IMR-90 (cell line): ENCODE data around the gene DDIAS. TPM values are rescaled to one million over a fixed set of nuclear protein-coding genes. Genes with fewer than 3 reads are reported as not detected.

Experiments used
- ATAC-seq: fragments of 200-7000 bp; cut with Tn5 transposase; 2 replicates; pipeline ENCODE4 v1.9.1; 2020; ENCODE audit warnings: low read depth, mild to moderate bottlenecking, moderate library complexity
- Bru-seq: library from RNA; stranded (reverse); fragments of 400-500 nt; gene quantifications from one replicate; lab custom pipeline; 2021; lab: Mats Ljungman, UMichigan
- BruChase-seq, 2 experiments: library from RNA; stranded (reverse); fragments of 400-500 nt; gene quantifications; one replicate each; lab custom pipeline; 2021; lab: Mats Ljungman, UMichigan
- BruUV-seq: library from RNA; stranded (reverse); fragments of 400-500 nt; replicated peaks from 2 replicates; lab custom pipeline; 2021; lab: Mats Ljungman, UMichigan
- CTCF ChIA-PET: fragments of 300-600 bp; formaldehyde crosslinking; extraction: SDS; loops from one replicate; lab custom pipeline; 2021; ENCODE audit warnings: antibody characterized with exemption; lab: Yijun Ruan, JAX
- POLR2A ChIA-PET: fragments of 300-600 bp; sonication (Branson Sonifier 250); formaldehyde crosslinking; loops from one replicate; lab custom pipeline; 2022; ENCODE audit warnings: antibody characterized with exemption; ENCODE audit not compliant: unreplicated experiment; lab: Charles Lee
- DNase-seq: peaks from one replicate; pipeline ENCODE4 v3.0.0; 2013
- H2AFZ ChIP-seq: replicated peaks from 2 replicates; pipeline ENCODE3; 2013; ENCODE audit warnings: low read length, mild to moderate bottlenecking; ENCODE audit not compliant: poor library complexity
- H2AK5ac ChIP-seq: 2 replicates; pipeline ENCODE4 v1.6.1; 2013; ENCODE audit warnings: low read depth, low read length, inconsistent platforms
- H2AK9ac ChIP-seq: replicated peaks from 2 replicates; pipeline ENCODE3; 2013; ENCODE audit warnings: mild to moderate bottlenecking, low read depth, low read length, moderate library complexity; ENCODE audit not compliant: poor library complexity
- H2BK120ac ChIP-seq: 2 replicates; pipeline ENCODE4 v1.6.1; 2013; ENCODE audit warnings: low read depth, low read length, inconsistent platforms
- H2BK15ac ChIP-seq: 3 replicates; pipeline ENCODE4 v1.6.1; 2013; ENCODE audit warnings: low read depth, low read length, inconsistent platforms
- H2BK20ac ChIP-seq: 2 replicates; pipeline ENCODE4 v1.6.1; 2013; ENCODE audit warnings: low read depth, mild to moderate bottlenecking, inconsistent platforms, low read length, moderate library complexity
- H2BK5ac ChIP-seq: 2 replicates; pipeline ENCODE4 v1.6.1; 2013; ENCODE audit warnings: mild to moderate bottlenecking, low read depth, low read length, inconsistent platforms; ENCODE audit not compliant: poor library complexity, severe bottlenecking
- H3K14ac ChIP-seq: replicated peaks from 2 replicates; pipeline ENCODE4 v1.6.1; 2013; ENCODE audit warnings: low read depth, low read length, inconsistent platforms
- H3K18ac ChIP-seq: 2 replicates; pipeline ENCODE4 v1.6.1; 2013; ENCODE audit warnings: low read depth, low read length, control low read depth
- H3K23ac ChIP-seq: 2 replicates; pipeline ENCODE4 v1.6.1; 2013; ENCODE audit warnings: low read depth, low read length, inconsistent platforms
- H3K27ac ChIP-seq: 2 replicates; pipeline ENCODE4 v1.5.1; 2013; ENCODE audit warnings: mild to moderate bottlenecking, control low read depth, low read length; ENCODE audit not compliant: insufficient read depth
- H3K27me3 ChIP-seq: 2 replicates; pipeline ENCODE4 v1.6.1; 2013; ENCODE audit warnings: low read length; ENCODE audit not compliant: control insufficient read depth, insufficient read depth
- H3K36me3 ChIP-seq: 2 replicates; pipeline ENCODE4 v1.6.1; 2013; ENCODE audit warnings: low read length, mixed read lengths; ENCODE audit not compliant: control insufficient read depth, insufficient read depth
- H3K4ac ChIP-seq: 2 replicates; pipeline ENCODE4 v1.6.1; 2013; ENCODE audit warnings: low read depth, low read length, inconsistent platforms
- H3K4me1 ChIP-seq: 2 replicates; pipeline ENCODE4 v1.6.1; 2013; ENCODE audit warnings: low read length, mixed read lengths; ENCODE audit not compliant: control insufficient read depth, insufficient read depth
- H3K4me2 ChIP-seq: 2 replicates; pipeline ENCODE4 v1.6.1; 2013; ENCODE audit warnings: low read depth, mild to moderate bottlenecking, control low read depth, low read length, moderate library complexity
- H3K4me3 ChIP-seq: 2 replicates; pipeline ENCODE4 v1.5.1; 2013; ENCODE audit warnings: low read depth, mild to moderate bottlenecking, control low read depth, low read length, moderate library complexity; ENCODE audit not compliant: insufficient read depth
- H3K56ac ChIP-seq: 2 replicates; pipeline ENCODE4 v1.6.1; 2013; ENCODE audit warnings: low read length, inconsistent platforms; ENCODE audit not compliant: insufficient read depth; ENCODE audit errors: extremely low read depth
- H3K79me1 ChIP-seq, 2 experiments: 2 replicates each; pipeline ENCODE4 v1.6.1; 2013; ENCODE audit warnings: low read length in 2 of 2, inconsistent platforms in 1 of 2, low read depth in 1 of 2
- H3K9ac ChIP-seq: 2 replicates; pipeline ENCODE4 v1.6.1; 2013; ENCODE audit warnings: low read depth, low read length, control low read depth
- H3K9me1 ChIP-seq: 2 replicates; pipeline ENCODE4 v1.6.1; 2013; ENCODE audit warnings: low read length, inconsistent platforms; ENCODE audit not compliant: insufficient read depth
- H3K9me3 ChIP-seq: 2 replicates; pipeline ENCODE4 v1.6.1; 2013; ENCODE audit warnings: low read length; ENCODE audit not compliant: control insufficient read depth, insufficient read depth
- H4K20me1 ChIP-seq: 2 replicates; pipeline ENCODE4 v1.6.1; 2013; ENCODE audit warnings: low read length, inconsistent platforms; ENCODE audit not compliant: insufficient read depth
- H4K5ac ChIP-seq: 2 replicates; pipeline ENCODE4 v1.6.1; 2013; ENCODE audit warnings: mild to moderate bottlenecking, low read depth, low read length, control low read depth
- H4K8ac ChIP-seq, 2 experiments: 2 replicates each; pipeline ENCODE4 v1.6.1; 2013; ENCODE audit warnings: low read depth in 2 of 2, low read length in 2 of 2, control low read depth in 1 of 2, inconsistent platforms in 1 of 2
- H4K91ac ChIP-seq: 2 replicates; pipeline ENCODE4 v1.6.1; 2013; ENCODE audit warnings: low read depth, low read length, inconsistent platforms; ENCODE audit not compliant: insufficient read depth
- CEBPB ChIP-seq: IDR thresholded peaks from 2 replicates; pipeline ENCODE4 v1.6.1; 2012; ENCODE audit warnings: low read depth, low read length, improper control_type of control experiment
- CHD1 ChIP-seq: IDR thresholded peaks from 2 replicates; pipeline ENCODE4 v1.6.1; 2012; ENCODE audit warnings: low read depth, low read length, improper control_type of control experiment
- ELK1 ChIP-seq: fragments of 150-350 bp; IDR thresholded peaks from 2 replicates; pipeline ENCODE4 v1.6.1; 2016; ENCODE audit warnings: low read depth, mild to moderate bottlenecking, low read length, moderate library complexity, borderline replicate concordance
- FOS ChIP-seq: fragments of 150-350 bp; IDR thresholded peaks from 2 replicates; pipeline ENCODE4 v1.6.1; 2016; ENCODE audit warnings: low read depth, low read length
- MAZ ChIP-seq: IDR thresholded peaks from 2 replicates; pipeline ENCODE4 v1.6.1; 2012; ENCODE audit warnings: low read depth, mild to moderate bottlenecking, low read length, improper control_type of control experiment, moderate library complexity, borderline replicate concordance
- NFE2L2 ChIP-seq: fragments of 150-350 bp; IDR thresholded peaks from 2 replicates; pipeline ENCODE4 v1.6.1; 2016; ENCODE audit warnings: low read depth, mild to moderate bottlenecking, low read length
- RCOR1 ChIP-seq: IDR thresholded peaks from 2 replicates; pipeline ENCODE4 v1.6.1; 2012; ENCODE audit warnings: mild to moderate bottlenecking, low read length, improper control_type of control experiment; ENCODE audit not compliant: insufficient replicate concordance
- SMC3 ChIP-seq: fragments of 150-350 bp; IDR thresholded peaks from 2 replicates; pipeline ENCODE4 v1.6.1; 2016; ENCODE audit warnings: low read depth, mild to moderate bottlenecking, antibody characterized with exemption, low read length, moderate library complexity
- WGBS, 2 experiments: methylation state at CpG; one replicate each; pipeline versions ENCODE4 v1.1.5 to v1.1.7; 2013; ENCODE audit warnings: missing lambda C conversion rate in 2 of 2; ENCODE audit not compliant: insufficient read length in 1 of 2; ENCODE audit errors: extremely low coverage in 2 of 2; 5-methylcytosine and 5-hydroxymethylcytosine counted together
- dilution Hi-C: fragments of 300-500 bp; cut with HindIII; formaldehyde crosslinking; loops from one replicate; pipeline ENCODE4 v1.14.3; 2018; ENCODE audit warnings: low sequenced_read_pairs; ENCODE audit not compliant: unreplicated experiment
- in situ Hi-C: fragments of 300-500 bp; cut with MboI; formaldehyde crosslinking; loops from 3 replicates; pipeline ENCODE4 v1.14.3; 2019; ENCODE audit warnings: low sequenced_read_pairs, inconsistent platforms, mixed read lengths
- intact Hi-C: fragments of 100-400 bp; cut with micrococcal nuclease; formaldehyde crosslinking; loops from 2 replicates; pipeline ENCODE4 v1.10.0; 2022
- long read RNA-seq: library from polyadenylated mRNA; unstranded; transcript quantifications from one replicate; pipeline ENCODE4 v2.0.0, GENCODE V29; 2021; ENCODE audit not compliant: unreplicated experiment
- polyA plus RNA-seq, 3 experiments: library from polyadenylated mRNA; depleted of rRNA; stranded (reverse); fragments of >200 nt; gene quantifications; 2 replicates each; pipeline ENCODE4 v1.2.3, GENCODE V29; 2012; ENCODE audit warnings: low replicate concordance in 1 of 3
- total RNA-seq: library from RNA; depleted of rRNA; stranded (reverse); fragments of >200 nt; gene quantifications from 2 replicates; pipeline ENCODE4 v1.2.3, GENCODE V29; 2012; rRNA removed

Gene DDIAS, protein sequence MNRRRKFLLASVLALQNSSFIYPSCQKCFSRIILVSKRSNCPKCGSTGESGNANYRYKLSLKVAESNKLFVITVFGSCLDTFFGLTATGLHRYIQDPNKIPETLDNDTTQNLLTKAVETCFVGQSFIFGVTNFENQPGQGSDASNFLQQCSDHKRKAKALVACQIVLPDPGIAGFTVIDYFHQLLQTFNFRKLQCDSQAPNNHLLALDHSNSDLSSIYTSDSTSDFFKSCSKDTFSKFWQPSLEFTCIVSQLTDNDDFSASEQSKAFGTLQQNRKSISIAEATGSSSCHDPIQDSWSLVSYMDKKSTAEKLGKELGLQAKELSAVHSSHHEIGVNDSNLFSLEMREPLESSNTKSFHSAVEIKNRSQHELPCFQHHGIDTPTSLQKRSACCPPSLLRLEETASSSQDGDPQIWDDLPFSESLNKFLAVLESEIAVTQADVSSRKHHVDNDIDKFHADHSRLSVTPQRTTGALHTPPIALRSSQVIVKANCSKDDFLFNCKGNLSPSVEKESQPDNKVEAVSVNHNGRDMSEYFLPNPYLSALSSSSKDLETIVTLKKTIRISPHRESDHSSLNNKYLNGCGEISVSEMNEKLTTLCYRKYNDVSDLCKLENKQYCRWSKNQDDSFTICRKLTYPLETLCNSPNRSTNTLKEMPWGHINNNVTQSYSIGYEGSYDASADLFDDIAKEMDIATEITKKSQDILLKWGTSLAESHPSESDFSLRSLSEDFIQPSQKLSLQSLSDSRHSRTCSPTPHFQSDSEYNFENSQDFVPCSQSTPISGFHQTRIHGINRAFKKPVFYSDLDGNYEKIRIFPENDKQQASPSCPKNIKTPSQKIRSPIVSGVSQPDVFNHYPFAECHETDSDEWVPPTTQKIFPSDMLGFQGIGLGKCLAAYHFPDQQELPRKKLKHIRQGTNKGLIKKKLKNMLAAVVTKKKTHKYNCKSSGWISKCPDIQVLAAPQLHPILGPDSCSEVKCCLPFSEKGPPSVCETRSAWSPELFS
- 9.4 and 15.8 TPM in 2 replicates for total RNA-seq
- 4.3 and 4.6 TPM in 2 replicates for polyA plus RNA-seq (2012; rRNA removed)
- polyA plus RNA-seq (2012; cell fraction: cytosol; rRNA removed), result 0.93 and 2.8 TPM in 2 replicates
- polyA plus RNA-seq (2012; cell fraction: nucleus; rRNA removed; ENCODE audit: low replicate concordance), result 0.61 and 2.6 TPM in 2 replicates
- percentile 37 among the genes with signal in this experiment for Bru-seq, nascent RNA
- BruChase-seq, experiment 1, labeled RNA remaining after a 6-hour chase, result percentile 27 among the genes with signal in this experiment
- BruChase-seq, experiment 2, labeled RNA remaining after a 2-hour chase, result percentile 32 among the genes with signal in this experiment
- long read RNA-seq, partial matches to known transcripts, result 0 of 1 reads
- long read RNA-seq, other reads (novel, unspliced or antisense), result 0 of 1 reads

GRCh38 chr11:82901165-82901921 lies at the start of gene DDIAS:
TSS of gene DDIAS (plus strand) at chr11:82901736. CDS start at chr11:82914739, 13,003 bp downstream.
- H3K79me1 ChIP-seq, result peaks cover 16 to 30% of the 10 kb centered on the region in 2 experiments
- H3K4me3 ChIP-seq, result peak within 1 kb of the TSS; percentile 64
- H3K27me3 ChIP-seq, result no peaks in the 10 kb centered on the region
- peak within 1 kb of the TSS; percentile 22; the same call in 1 of the 2 replicates for H2BK20ac ChIP-seq
- peak within 1 kb of the TSS; percentile 53 for H3K4ac ChIP-seq
- H2AFZ ChIP-seq, result peak within 1 kb of the TSS; percentile 99
- POLR2A ChIA-PET, result interaction anchor here (0.5 to 0.8 kb wide), 2 partner anchors 20 to 255 kb away, joined by 3 to 5 read pairs; partner anchors contain the start of gene PCF11
- H2AK5ac ChIP-seq, result peak within 1 kb of the TSS; percentile 21
- no peaks in the 10 kb centered on the region for H4K20me1 ChIP-seq
- peak within 1 kb of the TSS; percentile 93 for H3K4me2 ChIP-seq
- H3K27ac ChIP-seq, result peak within 1 kb of the TSS; percentile 35
- peak within 1 kb of the TSS; percentile 44 for H3K9ac ChIP-seq
- CTCF ChIA-PET, result interaction anchor here (0.6 to 1.3 kb wide), 4 partner anchors 16 to 173 kb away, joined by 3 to 4 read pairs (median 3); no protein-coding TSS in a partner anchor
- H3K23ac ChIP-seq, result peak within 1 kb of the TSS; percentile 42
- H3K9me3 ChIP-seq, result no peaks in the 10 kb centered on the region
- 0 out of 2 replicates have a peak, but pooled peaks cover 1% of the 10 kb centered on the region for H3K4me1 ChIP-seq
- WGBS, 2 experiments, result 0% methylated on average over 13 of the region's 49 CpGs; no CpG with 5 or more reads in 1 of the 2 experiments
- dilution Hi-C loops, result no loop called here
- H3K56ac ChIP-seq, result peak within 1 kb of the TSS; percentile 46; the same call in 1 of the 2 replicates
- DNase-seq (peak; percentile 98), ATAC-seq (peak; percentile 80)
- no peak within 1 kb of the TSS for H3K18ac ChIP-seq
- 0 out of 2 replicates have a peak, but pooled peaks cover 5% of the 10 kb centered on the region for H3K9me1 ChIP-seq
- peak within 1 kb of the TSS; percentile 29; the same call in 1 of the 2 replicates for H2BK120ac ChIP-seq
- H2AK9ac ChIP-seq, result peak within 1 kb of the TSS; percentile 84
- peak within 1 kb of the TSS; percentile 52 for H2BK5ac ChIP-seq
- H3K36me3 ChIP-seq, result no peaks in the 10 kb centered on the region
- peak within 1 kb of the TSS; percentile 42; the same call in 1 of the 2 replicates for H4K91ac ChIP-seq
- no peak within 1 kb of the TSS; the same call in 1 of the 2 replicates for H3K14ac ChIP-seq
- in situ Hi-C loops, result loop anchor here (10.0 to 25.0 kb wide), 3 partner anchors 173 to 911 kb away; partner anchors contain the start of gene RAB30
- H4K8ac ChIP-seq, result peak within 1 kb of the TSS; percentile 62 to 79; a peak in 3 of 4 replicates
- H4K5ac ChIP-seq, result peak within 1 kb of the TSS; percentile 11; the same call in 1 of the 2 replicates
- peak within 1 kb of the TSS; percentile 42; the same call in 1 of the 3 replicates for H2BK15ac ChIP-seq
- intact Hi-C loops, result loop anchor here (2.0 to 5.0 kb wide), 3 partner anchors 255 to 386 kb away; partner anchors contain the start of genes CCDC90B and PCF11
- no TSS peak for BruUV-seq
- no peak for TF ChIP-seq SMC3
- no peak for TF ChIP-seq RCOR1
- peak; percentile 56; the same call in 1 of the 2 replicates for TF ChIP-seq CHD1
- TF ChIP-seq CEBPB, result no peak
- TF ChIP-seq FOS, result 0 out of 2 replicates have a peak, but pooled peaks have one; percentile 9
- no peak for TF ChIP-seq NFE2L2
- 0 out of 2 replicates have a peak, but pooled peaks have one; percentile 10 for TF ChIP-seq ELK1
- TF ChIP-seq MAZ, result peak; percentile 74; the same call in 1 of the 2 replicates
